HEK293 (cell line): ENCODE results near the gene ATP13A1.

Experiments
- CTCF ChIA-PET: fragments of 350-600 bp; formaldehyde crosslinking; extraction: SDS; loops from one replicate; lab custom pipeline; 2021; ENCODE audit warnings: antibody characterized with exemption; lab: Yijun Ruan, JAX
- POLR2A ChIA-PET: fragments of 300-600 bp; formaldehyde crosslinking; extraction: SDS; loops from one replicate; lab custom pipeline; 2020; ENCODE audit warnings: antibody characterized with exemption, inconsistent platforms; lab: Yijun Ruan, JAX
- H3K27ac ChIP-seq: fragments of 200-500 bp; sonication (Bioruptor generic); 2 replicates; pipeline ENCODE4 v1.5.1; 2014; ENCODE audit warnings: low read depth, low read length, control low read depth, inconsistent platforms; ENCODE audit errors: extremely low read depth
- H3K36me3 ChIP-seq, 2 experiments: fragments of 200-500 bp in 1 of 2; sonication (Bioruptor generic) in 1 of 2; 1 replicate in 1 of 2; 2 replicates in 1 of 2; pipeline ENCODE4 v1.5.1; 2014 to 2017; ENCODE audit warnings: inconsistent platforms in 2 of 2, low read length in 2 of 2; ENCODE audit not compliant: control insufficient read depth in 2 of 2, insufficient read depth in 1 of 2
- H3K4me1 ChIP-seq: fragments of 200-500 bp; sonication (Bioruptor generic); 2 replicates; pipeline ENCODE4 v1.5.1; 2014; ENCODE audit warnings: mild to moderate bottlenecking, low read length, inconsistent platforms; ENCODE audit not compliant: control insufficient read depth, insufficient read depth
- H3K4me3 ChIP-seq: 2 replicates; pipeline ENCODE4 v1.5.1; 2011; ENCODE audit warnings: low read depth, mild to moderate bottlenecking, control low read depth, low read length, moderate library complexity
- H3K9me3 ChIP-seq: fragments of 200-500 bp; sonication (Bioruptor generic); 2 replicates; pipeline ENCODE4 v1.5.1; 2014; ENCODE audit warnings: low read depth, low read length, inconsistent platforms; ENCODE audit not compliant: control insufficient read depth, insufficient read depth
- BCL11A ChIP-seq: fragments of 450-650 bp; formaldehyde crosslinking; IDR thresholded peaks from 2 replicates; pipeline ENCODE4 v1.5.1; 2016; ENCODE audit warnings: low read depth, missing biosample characterization, missing genetic modification characterization
- MYNN ChIP-seq: fragments of 450-650 bp; formaldehyde crosslinking; IDR thresholded peaks from 2 replicates; pipeline ENCODE4 v1.5.1; 2016; ENCODE audit warnings: missing biosample characterization, missing genetic modification characterization, borderline replicate concordance
- ZBTB48 ChIP-seq: fragments of 450-650 bp; formaldehyde crosslinking; IDR thresholded peaks from 2 replicates; pipeline ENCODE4 v1.5.1; 2016; ENCODE audit warnings: missing biosample characterization, missing genetic modification characterization
- ZFP41 ChIP-seq: fragments of 450-650 bp; formaldehyde crosslinking; IDR thresholded peaks from 2 replicates; pipeline ENCODE4 v1.5.1; 2016; ENCODE audit warnings: missing biosample characterization, missing genetic modification characterization, borderline replicate concordance
- ZFP69B ChIP-seq: fragments of 450-650 bp; formaldehyde crosslinking; IDR thresholded peaks from 2 replicates; pipeline ENCODE4 v1.5.1; 2016; ENCODE audit warnings: missing biosample characterization, missing genetic modification characterization
- ZNF184 ChIP-seq: fragments of 450-650 bp; IDR thresholded peaks from 2 replicates; pipeline ENCODE4 v1.5.1; 2018; ENCODE audit warnings: missing biosample characterization, mild to moderate bottlenecking, missing genetic modification characterization
- ZNF623 ChIP-seq: fragments of 450-650 bp; formaldehyde crosslinking; IDR thresholded peaks from 2 replicates; pipeline ENCODE4 v1.5.1; 2016; ENCODE audit warnings: missing biosample characterization, missing genetic modification characterization
- ZNF670 ChIP-seq: fragments of 450-650 bp; formaldehyde crosslinking; IDR thresholded peaks from 2 replicates; pipeline ENCODE4 v1.5.1; 2016; ENCODE audit warnings: missing biosample characterization, missing genetic modification characterization, low read depth
- ZNF747 ChIP-seq: fragments of 450-650 bp; formaldehyde crosslinking; IDR thresholded peaks from 2 replicates; pipeline ENCODE4 v1.5.1; 2016; ENCODE audit warnings: missing biosample characterization, missing genetic modification characterization
- TF ChIP-seq, protein P1 (sequence below): fragments of 450-650 bp; formaldehyde crosslinking; conservative IDR thresholded peaks from 2 replicates; pipeline ENCODE4 v1.5.1; 2016; ENCODE audit warnings: low read depth, missing biosample characterization, missing genetic modification characterization
- TF ChIP-seq, protein P2 (sequence below): fragments of 450-650 bp; formaldehyde crosslinking; IDR thresholded peaks from 2 replicates; pipeline ENCODE4 v1.5.1; 2016; ENCODE audit warnings: missing biosample characterization, missing genetic modification characterization
- TF ChIP-seq, protein P3 (sequence below): fragments of 450-650 bp; formaldehyde crosslinking; IDR thresholded peaks from 2 replicates; pipeline ENCODE4 v1.5.1; 2016; ENCODE audit warnings: missing biosample characterization, missing genetic modification characterization

The ATP13A1 gene

DNA sequence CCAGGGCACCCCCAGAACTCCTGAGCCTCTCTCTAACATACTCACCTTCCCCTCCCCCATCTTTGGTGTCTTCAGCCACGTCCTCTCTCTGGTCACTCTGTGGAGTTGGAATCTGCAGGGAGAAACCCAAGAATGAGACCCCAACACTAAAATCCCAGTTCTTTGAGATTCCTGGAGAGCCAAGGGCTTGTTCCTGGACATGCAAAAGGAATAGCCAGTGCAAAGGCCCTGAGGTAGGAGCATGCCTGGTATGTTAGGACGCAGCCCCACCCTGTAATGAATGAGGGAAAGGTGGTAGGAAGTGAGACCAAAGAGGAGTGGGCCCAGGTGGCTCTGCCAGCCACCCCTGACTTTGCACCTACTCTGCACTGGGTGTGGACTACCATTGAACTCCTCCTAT is 33.0 kb downstream of the ATP13A1 start:
- no peaks in the 10 kb centered on the region for H3K4me1 ChIP-seq
- no peak for TF ChIP-seq ZNF670 (tag by site-specific recombination)
- peak; percentile 91 for TF ChIP-seq ZNF623 (tag by site-specific recombination)
- TF ChIP-seq, all 188 proteins: peak for 1
- ChIA-PET POLR2A (no interaction called here), CTCF (interaction anchor here (1.3 kb wide), 1 partner anchor 13 kb away, joined by 5 read pairs; the partner anchor contains the start of gene GMIP)
- peaks cover 0 to 32% of the 10 kb centered on the region in 2 experiments; a peak in 2 of 3 replicates for H3K36me3 ChIP-seq
- no peaks in the 10 kb centered on the region for H3K9me3 ChIP-seq
- H3K4me3 ChIP-seq, result no peak overlapping the region
- no peak overlapping the region for H3K27ac ChIP-seq

DNA sequence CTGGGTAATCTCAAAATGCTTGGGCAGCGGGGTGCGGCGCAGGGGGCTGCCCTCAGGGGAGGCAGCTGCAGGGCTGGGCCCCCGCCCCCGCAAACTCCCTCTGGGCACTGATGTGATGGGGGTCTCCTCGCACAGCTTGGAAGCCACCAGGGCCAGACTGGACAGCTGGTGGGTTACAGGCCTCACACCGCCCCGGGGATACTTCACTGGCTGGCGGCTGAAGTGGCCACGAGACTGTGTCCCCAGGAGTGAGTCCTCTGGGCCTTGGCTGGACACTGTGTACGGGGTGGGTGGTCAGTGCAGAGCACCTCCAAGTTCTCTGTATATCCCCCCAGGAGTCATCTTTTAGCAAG is 33.4 kb downstream of the ATP13A1 start:
- ChIA-PET POLR2A (no interaction called here), CTCF (no interaction called here)

More for the DNA sequence above, 33.4 kb downstream of the ATP13A1 start:
- no peak overlapping the region for H3K27ac ChIP-seq
- H3K9me3 ChIP-seq, result no peaks in the 10 kb centered on the region
- H3K4me1 ChIP-seq, result no peaks in the 10 kb centered on the region
- TF ChIP-seq, protein P1, sequence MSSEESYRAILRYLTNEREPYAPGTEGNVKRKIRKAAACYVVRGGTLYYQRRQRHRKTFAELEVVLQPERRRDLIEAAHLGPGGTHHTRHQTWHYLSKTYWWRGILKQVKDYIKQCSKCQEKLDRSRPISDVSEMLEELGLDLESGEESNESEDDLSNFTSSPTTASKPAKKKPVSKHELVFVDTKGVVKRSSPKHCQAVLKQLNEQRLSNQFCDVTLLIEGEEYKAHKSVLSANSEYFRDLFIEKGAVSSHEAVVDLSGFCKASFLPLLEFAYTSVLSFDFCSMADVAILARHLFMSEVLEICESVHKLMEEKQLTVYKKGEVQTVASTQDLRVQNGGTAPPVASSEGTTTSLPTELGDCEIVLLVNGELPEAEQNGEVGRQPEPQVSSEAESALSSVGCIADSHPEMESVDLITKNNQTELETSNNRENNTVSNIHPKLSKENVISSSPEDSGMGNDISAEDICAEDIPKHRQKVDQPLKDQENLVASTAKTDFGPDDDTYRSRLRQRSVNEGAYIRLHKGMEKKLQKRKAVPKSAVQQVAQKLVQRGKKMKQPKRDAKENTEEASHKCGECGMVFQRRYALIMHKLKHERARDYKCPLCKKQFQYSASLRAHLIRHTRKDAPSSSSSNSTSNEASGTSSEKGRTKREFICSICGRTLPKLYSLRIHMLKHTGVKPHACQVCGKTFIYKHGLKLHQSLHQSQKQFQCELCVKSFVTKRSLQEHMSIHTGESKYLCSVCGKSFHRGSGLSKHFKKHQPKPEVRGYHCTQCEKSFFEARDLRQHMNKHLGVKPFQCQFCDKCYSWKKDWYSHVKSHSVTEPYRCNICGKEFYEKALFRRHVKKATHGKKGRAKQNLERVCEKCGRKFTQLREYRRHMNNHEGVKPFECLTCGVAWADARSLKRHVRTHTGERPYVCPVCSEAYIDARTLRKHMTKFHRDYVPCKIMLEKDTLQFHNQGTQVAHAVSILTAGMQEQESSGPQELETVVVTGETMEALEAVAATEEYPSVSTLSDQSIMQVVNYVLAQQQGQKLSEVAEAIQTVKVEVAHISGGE (tag by site-specific recombination), result no peak
- TF ChIP-seq, protein P2, sequence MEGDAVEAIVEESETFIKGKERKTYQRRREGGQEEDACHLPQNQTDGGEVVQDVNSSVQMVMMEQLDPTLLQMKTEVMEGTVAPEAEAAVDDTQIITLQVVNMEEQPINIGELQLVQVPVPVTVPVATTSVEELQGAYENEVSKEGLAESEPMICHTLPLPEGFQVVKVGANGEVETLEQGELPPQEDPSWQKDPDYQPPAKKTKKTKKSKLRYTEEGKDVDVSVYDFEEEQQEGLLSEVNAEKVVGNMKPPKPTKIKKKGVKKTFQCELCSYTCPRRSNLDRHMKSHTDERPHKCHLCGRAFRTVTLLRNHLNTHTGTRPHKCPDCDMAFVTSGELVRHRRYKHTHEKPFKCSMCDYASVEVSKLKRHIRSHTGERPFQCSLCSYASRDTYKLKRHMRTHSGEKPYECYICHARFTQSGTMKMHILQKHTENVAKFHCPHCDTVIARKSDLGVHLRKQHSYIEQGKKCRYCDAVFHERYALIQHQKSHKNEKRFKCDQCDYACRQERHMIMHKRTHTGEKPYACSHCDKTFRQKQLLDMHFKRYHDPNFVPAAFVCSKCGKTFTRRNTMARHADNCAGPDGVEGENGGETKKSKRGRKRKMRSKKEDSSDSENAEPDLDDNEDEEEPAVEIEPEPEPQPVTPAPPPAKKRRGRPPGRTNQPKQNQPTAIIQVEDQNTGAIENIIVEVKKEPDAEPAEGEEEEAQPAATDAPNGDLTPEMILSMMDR, result no peak
- TF ChIP-seq ZBTB48 (tag by site-specific recombination) (no peak), ZNF184 (no peak), ZFP41 (tag by site-specific recombination) (no peak), MYNN (tag by site-specific recombination) (no peak), BCL11A (no peak), ZNF747 (tag by site-specific recombination) (no peak), ZFP69B (tag by site-specific recombination) (no peak)
- TF ChIP-seq, protein P3, sequence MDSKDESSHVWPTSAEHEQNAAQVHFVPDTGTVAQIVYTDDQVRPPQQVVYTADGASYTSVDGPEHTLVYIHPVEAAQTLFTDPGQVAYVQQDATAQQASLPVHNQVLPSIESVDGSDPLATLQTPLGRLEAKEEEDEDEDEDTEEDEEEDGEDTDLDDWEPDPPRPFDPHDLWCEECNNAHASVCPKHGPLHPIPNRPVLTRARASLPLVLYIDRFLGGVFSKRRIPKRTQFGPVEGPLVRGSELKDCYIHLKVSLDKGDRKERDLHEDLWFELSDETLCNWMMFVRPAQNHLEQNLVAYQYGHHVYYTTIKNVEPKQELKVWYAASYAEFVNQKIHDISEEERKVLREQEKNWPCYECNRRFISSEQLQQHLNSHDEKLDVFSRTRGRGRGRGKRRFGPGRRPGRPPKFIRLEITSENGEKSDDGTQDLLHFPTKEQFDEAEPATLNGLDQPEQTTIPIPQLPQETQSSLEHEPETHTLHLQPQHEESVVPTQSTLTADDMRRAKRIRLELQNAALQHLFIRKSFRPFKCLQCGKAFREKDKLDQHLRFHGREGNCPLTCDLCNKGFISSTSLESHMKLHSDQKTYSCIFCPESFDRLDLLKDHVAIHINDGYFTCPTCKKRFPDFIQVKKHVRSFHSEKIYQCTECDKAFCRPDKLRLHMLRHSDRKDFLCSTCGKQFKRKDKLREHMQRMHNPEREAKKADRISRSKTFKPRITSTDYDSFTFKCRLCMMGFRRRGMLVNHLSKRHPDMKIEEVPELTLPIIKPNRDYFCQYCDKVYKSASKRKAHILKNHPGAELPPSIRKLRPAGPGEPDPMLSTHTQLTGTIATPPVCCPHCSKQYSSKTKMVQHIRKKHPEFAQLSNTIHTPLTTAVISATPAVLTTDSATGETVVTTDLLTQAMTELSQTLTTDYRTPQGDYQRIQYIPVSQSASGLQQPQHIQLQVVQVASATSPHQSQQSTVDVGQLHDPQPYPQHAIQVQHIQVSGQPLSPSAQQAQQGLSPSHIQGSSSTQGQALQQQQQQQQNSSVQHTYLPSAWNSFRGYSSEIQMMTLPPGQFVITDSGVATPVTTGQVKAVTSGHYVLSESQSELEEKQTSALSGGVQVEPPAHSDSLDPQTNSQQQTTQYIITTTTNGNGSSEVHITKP (tag by site-specific recombination), result no peak
- no peak overlapping the region for H3K4me3 ChIP-seq
- peaks cover 0 to 28% of the 10 kb centered on the region in 2 experiments; a peak in 2 of 3 replicates for H3K36me3 ChIP-seq
